Middle frontal gyrus (tissue), 1 donor: Measurements from ENCODE around the gene FOXL2.

Experiments
- DNase-seq: peaks from one replicate; pipeline ENCODE4 v3.0.0-alpha.2; 2015; ENCODE audit warnings: low spot score; ENCODE audit errors: extremely low spot score

Gene FOXL2

DNA sequence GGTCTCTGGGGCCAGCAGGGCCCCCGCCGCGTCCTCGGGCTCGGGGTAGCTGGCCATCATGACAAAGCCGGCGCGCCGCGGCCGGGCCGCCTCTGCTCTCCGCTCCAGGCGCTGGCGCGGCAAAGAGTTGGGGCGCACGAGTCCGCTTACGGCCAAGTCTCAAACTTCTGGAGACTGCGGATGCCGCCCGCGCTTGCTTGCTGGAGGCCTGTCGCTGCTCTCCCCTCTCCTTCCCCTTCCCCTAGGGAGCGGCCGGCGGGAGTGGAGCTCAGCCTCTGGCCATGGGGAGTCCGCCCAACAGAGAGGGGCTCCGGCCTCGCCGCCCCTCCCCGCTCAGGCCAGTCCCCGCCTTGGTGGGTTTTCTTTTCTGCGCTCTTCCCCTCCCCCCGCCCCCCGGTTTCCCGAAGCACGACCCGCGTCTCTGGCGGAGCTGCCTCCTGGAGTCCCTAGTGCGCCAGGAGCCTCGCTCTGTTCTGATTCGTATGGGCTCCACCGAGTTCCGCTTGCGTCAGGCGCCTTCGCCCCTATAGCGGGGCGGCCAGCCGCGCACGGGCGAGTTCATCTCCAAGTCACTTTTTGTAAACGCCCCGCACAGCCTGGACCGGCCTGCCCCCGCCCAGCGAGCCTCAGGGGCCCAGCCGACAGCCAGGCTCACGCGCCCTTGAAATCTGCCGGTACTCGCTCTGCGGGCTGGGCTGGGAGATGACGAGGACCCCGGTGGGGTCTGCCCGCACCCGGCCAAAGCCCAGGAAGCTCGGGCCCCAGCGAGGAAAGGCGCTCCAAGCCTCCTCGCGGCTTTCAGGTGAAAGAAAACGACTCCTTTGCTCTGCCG, at the start of gene FOXL2, which contains the start of gene FOXL2NB:
Gene FOXL2, minus strand, starts transcription at position 475 of the 832 bp plus-strand sequence. Its CDS starts 415 bp downstream, at position 60.
Gene FOXL2NB, plus strand, starts transcription at position 555 of the 832 bp plus-strand sequence. Its CDS starts 148 bp downstream, at position 703.
- DNase-seq, result no peak

- DNase-seq, result no peak
Measured at GRCh38 chr3:138995706-138996105, 48.8 kb upstream of the FOXL2 start.

DNA sequence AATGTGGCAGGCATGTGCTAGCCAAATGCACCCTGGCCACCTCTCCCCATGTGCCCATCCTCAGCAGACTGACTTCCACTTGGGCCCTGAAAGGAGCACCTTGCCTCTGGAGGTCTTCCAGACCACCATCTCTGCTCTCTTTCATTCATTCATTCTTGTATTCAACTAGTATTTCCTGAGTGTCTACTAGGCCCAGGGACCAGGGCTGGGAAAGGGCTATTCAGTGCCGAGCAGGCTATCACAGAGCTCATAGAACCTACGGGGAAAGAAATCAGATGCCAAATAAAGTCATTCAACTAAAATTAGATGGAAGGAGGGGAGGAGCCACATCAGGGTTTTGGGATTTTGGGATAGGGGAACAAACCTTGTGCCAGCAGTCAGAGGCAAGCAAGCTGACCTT, 40.2 kb upstream of the FOXL2 start:
- no peak for DNase-seq

DNA sequence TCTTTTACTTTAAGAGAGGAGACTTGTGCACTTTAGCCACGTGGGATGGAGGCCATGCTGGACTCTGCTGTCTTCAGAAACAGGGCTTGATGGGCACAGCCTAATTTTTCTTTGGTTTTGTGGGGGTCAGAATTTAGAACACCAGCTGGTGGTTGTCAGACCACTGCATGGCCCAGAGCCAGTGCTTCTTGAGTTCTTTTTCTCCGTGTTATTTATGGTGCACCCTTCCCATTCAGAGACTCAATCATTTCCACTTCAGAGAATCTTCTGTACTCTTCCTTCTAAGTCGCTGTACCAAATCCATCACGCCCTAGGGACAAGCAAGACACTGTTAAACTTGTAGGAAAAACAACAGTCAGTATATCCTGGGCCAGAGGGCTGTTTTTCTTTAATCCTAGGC, 39.0 kb upstream of the FOXL2 start:
- DNase-seq, result no peak

- no peak for DNase-seq
Measured at GRCh38 chr3:138984816-138985215, 37.9 kb upstream of the FOXL2 start.

- no peak for DNase-seq
Measured at GRCh38 chr3:138976047-138976446, 29.1 kb upstream of the FOXL2 start.

- no peak for DNase-seq
Measured at GRCh38 chr3:138975351-138975750, 28.4 kb upstream of the FOXL2 start.

GRCh38 chr3:138974462-138974861, 27.5 kb upstream of the FOXL2 start:
- no peak for DNase-seq

DNA sequence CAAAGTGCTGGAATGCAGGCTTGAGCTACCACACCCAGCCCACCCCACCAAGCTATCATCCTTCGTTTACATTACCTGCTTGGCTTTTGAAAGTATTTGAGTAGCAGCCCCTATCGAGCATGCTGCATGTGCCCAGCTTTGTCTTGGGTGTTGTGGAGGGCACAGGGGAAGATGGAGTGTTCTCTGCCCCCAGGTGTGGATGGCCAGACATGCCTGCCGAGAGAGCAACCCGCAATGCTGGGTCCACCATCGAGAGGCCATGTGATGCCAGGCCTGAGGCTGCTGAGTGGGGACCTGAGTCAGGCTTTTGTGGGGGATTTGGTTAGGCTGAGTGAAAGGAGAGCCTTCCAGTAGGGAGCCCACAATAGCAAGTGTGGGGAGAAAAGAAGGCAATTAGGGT, 26.0 kb upstream of the FOXL2 start:
- DNase-seq, result no peak

DNA sequence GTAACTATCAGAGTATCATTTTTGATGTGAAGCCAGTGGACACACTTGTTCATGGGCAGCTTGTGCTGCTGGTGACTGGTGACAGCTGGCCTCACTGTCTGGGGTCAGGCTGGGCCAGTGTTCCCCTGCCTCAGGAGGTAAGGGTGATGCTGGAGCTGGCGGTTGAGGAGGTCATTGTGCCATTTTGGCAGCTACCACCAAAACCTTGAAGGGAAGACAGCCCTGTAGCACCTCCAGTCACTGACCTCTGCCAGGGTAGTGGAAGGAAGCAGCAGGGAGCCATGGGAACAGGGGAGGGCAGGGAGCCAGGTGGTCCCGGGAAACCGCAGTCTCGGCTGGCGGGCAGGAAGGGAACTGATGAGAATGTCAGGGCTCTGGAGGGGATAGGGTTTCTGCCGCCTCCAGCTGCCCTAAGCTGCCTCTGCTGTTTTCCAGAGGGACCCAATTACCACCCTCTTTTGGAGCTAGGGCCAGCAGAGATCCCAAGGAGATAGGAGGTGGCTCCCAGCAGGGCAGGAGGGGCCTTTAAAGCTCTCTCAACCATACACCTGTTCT, 24.9 kb upstream of the FOXL2 start:
- no peak for DNase-seq

DNA sequence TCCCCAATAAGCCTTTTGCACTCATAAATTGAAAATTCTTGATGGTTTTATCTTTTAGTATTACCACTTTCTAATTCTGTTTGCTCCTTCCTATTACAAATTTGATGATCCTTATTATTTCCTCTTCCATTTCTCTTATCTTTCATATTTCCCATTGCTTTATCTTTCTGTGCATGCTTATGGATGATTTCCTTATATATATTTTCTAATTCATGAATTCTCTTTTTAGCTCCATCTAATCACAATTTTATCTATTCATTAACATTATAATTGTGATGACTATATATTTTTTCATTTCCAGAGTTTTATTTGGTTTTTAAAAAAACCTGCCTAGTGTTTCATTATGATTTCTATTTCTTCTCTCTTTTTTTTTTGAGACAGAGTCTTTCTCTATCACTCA, 18.0 kb upstream of the FOXL2 start:
- DNase-seq, result no peak

DNA sequence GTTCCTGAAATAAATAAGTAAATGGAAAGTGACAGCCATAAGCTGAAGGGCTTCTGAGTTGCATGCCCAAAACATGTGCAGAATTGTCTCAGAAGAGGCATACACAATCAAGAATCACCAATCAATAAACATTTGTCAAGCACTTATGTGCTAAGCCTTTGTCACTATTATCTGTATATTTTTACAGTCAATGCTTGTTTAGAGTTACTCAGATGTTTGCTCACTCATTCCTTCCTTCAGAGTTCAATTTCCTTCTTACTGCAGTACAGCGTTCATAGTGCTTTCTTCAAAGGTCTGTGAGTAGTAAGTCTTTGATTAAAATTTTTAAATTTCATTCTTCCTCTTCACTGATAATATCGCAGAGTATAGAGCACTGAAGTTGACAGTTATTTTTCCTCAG, 17.3 kb upstream of the FOXL2 start:
- no peak for DNase-seq

GRCh38 chr3:138962854-138963560, 16.1 kb upstream of the FOXL2 start:
- no peak for DNase-seq

DNA sequence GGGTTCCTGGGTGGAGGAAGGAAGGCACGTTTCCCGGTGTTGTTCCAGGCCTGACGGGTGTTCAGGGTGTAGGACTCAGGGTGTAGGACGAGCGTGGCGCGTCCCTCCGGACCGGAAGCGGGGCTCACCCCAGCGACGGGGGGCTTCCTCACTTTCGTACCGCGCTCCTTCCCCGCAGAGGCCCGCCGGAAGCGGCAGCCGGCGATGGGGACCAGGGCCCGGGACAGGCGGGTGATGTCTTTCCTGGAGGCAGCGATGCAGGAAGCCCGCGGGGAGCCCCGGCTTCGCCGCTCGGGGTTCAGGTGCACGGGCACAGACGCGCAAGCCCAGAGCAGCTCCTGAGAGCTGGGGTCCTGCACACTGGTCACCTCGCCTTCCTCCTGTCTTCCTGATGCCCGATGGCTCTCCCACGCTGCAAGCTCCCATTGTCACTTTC, 13.5 kb upstream of the FOXL2 start:
- DNase-seq, result no peak

DNA sequence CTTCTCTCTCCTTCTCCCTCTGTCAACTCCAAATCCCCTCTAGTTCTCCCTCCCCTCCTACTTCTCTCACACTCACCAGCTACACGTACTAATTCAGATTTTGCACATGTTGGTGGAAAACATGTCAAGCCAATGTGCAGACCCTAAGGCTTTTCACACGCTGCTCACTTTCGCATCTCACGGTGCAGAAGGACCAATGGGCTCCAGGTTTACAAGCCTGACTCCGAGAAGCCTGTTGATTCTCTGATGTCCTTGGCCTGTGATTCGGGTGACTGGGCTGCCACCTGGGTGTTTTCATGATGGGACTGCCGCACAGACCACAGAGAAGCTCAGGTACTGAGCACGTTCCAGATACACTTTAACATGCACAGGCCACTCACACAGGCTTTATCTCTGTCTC, 3.8 kb upstream of the FOXL2 start:
- no peak for DNase-seq

DNA sequence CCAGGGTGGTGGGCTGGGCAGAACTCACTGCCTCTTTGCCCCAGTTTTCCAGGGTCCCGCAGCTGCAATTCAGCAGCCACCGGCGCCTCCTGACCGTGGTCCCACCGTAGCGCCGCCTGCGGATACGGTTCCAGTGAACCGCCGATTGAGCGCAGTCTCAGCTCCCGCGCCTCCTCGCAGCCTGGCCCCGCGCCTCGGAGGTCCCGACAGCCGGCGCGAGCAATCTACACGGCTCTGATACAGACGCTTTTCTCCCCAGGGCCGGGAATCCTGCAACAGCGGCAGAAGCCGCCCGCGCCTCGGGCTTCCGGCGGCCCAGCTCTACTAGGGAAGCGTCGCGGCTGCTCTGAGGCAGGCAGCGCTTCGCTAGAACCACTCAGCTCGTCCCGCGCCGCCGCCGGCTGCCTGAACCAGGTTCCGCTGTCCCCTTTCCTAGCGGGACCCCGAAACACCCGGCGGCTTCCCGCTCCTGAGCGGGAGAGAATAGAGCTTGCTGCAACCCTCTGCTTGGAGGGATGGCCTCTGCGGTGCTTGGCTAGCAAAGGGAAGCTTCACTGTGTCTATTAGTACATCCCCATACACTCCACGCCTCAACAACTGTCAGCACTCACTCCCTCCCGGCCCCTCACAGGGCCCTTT, 3.2 kb upstream of the FOXL2 start:
- DNase-seq, result no peak

GRCh38 chr3:138949445-138950005, 2.6 kb upstream of the FOXL2 start:
- no peak for DNase-seq

DNA sequence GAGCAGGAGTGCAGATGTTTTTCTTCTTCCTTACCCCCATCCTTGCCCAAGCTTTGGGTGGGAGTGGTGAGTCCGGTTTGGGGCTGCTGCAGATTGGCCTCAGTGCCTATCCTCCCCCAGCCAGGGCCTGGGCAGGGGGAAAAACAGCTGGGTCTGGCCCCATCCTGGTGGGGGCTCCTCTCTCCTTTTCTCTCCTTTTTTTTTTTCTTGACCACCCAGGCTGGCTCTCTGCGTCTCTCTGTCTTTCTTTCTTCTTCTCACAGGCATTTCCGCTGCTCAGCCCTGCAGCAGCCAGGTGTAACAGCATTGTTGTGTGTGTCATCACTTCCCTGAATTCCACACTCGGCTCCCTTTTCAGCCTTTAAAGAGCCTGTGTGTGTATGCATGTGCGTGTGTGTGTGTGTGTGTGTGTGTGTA, 2.1 kb upstream of the FOXL2 start:
- no peak for DNase-seq

- no peak for DNase-seq
Measured at GRCh38 chr3:138948371-138949001, 1.5 kb upstream of the FOXL2 start.

DNA sequence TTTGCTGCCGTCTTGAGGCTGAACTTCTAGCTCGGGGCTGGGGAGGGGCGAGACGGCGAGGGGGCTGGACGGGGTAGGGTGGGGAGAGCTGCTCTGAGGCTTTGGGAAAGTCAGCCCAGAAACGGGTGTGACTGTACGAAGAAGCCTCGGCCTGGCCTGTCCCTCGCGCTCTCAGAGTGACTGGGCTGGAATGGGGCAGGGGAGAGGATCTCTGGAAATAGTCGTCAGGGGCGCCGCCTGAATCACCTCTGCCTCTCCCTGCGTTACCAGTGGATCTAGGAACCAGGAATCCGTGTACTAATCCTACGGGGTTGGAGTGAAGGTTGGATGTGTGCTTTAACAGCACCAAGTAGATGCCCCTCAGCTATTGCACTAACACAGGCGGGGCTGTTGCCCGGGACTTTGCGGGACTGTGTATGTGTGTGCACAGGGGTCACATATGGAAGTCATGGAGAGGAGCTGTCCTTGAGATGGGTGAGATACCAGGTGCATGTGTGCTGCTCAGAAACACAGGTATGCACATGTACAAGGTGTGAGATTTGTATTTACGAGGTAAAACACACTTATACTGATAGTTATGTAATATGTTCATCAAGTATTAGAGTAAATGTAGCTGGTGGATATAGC, 671 bp upstream of the FOXL2 start:
- DNase-seq, result no peak
